ENCODE data around the gene SP140L. TPM values are rescaled to one million over a fixed set of nuclear protein-coding genes. Genes with fewer than 3 reads are reported as not detected.

Gene SP140L
- polyA plus RNA-seq, 1 experiment: 8.7 TPM

DNA sequence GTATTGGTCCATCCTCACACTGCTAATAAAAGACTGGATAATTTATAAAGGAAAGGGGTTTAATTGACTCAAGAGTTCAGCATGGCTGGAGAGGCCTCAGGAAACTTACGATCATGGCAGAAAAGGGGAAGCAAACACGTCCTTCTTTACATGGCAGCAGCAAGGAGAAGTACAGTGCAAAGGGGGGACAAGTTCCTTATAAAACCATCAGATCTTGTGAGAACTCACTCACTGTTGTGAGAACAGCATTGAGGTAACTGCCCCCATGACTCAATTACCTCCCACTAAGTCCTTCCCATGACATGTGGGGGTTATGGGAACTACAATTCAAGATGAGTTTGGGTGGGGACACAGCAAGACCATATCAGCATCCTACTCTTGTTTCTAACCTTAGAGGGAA, 126.0 kb downstream of the SP140L start:
- no peak for TF ChIP-seq CTCF (IDR thresholded peaks at IDR 0.05; ENCODE audit: insufficient read depth, low read depth, low read length)
- no peaks in the 10 kb centered on the region for H3K27me3 ChIP-seq (ENCODE audit: control insufficient read depth, insufficient read depth, low read length)
- H3K36me3 ChIP-seq (ENCODE audit: control insufficient read depth, insufficient read depth, low read length): peaks cover 14% of the 10 kb centered on the region
- POLR2A ChIA-PET: no interaction called here
- DNase-seq (ENCODE audit: low read depth): no peak
- CTCF ChIA-PET: no interaction called here
- H3K4me3 ChIP-seq (ENCODE audit: low read depth, low read length): no peak overlapping the region

Other genes with a start within 250 kb of the SP140L start
- gene SP110, start 107.2 kb upstream of the SP140L start, polyA plus RNA-seq (2011; rRNA removed): 5.4 and 6.6 TPM in 2 replicates
- 0.29 and 0.36 TPM in 2 replicates for gene SP140, start 101.5 kb upstream of the SP140L start, polyA plus RNA-seq (2011; rRNA removed)
- 34.8 and 63.5 TPM in 2 replicates for gene SP100, start 89.0 kb downstream of the SP140L start, polyA plus RNA-seq (2011; rRNA removed)